Measurements from ENCODE around the gene TOMM20. TPM values are rescaled to one million over a fixed set of nuclear protein-coding genes. Genes with fewer than 3 reads are reported as not detected.

Gene TOMM20
- total RNA-seq, 1 experiment from 2014 or later = 184 TPM

GRCh38 chr1:235112297-235113182 lies 16.1 kb downstream of the TOMM20 start:
- ChIA-PET POLR2A (no interaction called here), CTCF (no interaction called here), RAD21 (ENCODE audit: low non-redundant PET in 1 of 2, low total read pairs in 2 of 2, uncharacterized antibody in 2 of 2, unreplicated experiment in 2 of 2) (interaction anchor here in 1 of 2 experiments (0.7 kb wide), 1 partner anchor 485 kb away, joined by 3 read pairs; no protein-coding TSS in a partner anchor)
- intact Hi-C loops (cut with micrococcal nuclease) = no loop called here
- H4K20me1 ChIP-seq (ENCODE audit: insufficient read depth) = peaks cover 27% of the 10 kb centered on the region; the same call in 1 of the 2 replicates
- ATAC-seq = no peak
- peaks cover 44 to 66% of the 10 kb centered on the region in 2 experiments for H3K36me3 ChIP-seq (ENCODE audit: control insufficient read depth in 1 of 2, insufficient read depth in 2 of 2, low read length in 2 of 2)
- H3K79me2 ChIP-seq (ENCODE audit: insufficient read depth, low read length) = peaks cover 73% of the 10 kb centered on the region
- no TSS peak for BruUV-seq (replicated peaks)
- no peak overlapping the region for H3K4me2 ChIP-seq (ENCODE audit: low read length)
- no peaks in the 10 kb centered on the region for H3K9me2 ChIP-seq (ENCODE audit: insufficient read depth)
- TF ChIP-seq FOSL1 (IDR thresholded peaks at IDR 0.05; ENCODE audit: low read depth) (no peak), POLR2A (IDR thresholded peaks at IDR 0.05; ENCODE audit: borderline replicate concordance, extremely low read depth, insufficient read depth, insufficient read length) (no peak), ELF1 (IDR thresholded peaks at IDR 0.05; ENCODE audit: borderline replicate concordance, low read depth) (no peak), POLR2AphosphoS5 (IDR thresholded peaks at IDR 0.05; ENCODE audit: low read depth, low read length) (no peak), YY1 (IDR thresholded peaks at IDR 0.05; ENCODE audit: extremely low read depth, insufficient replicate concordance, low read depth, low read length) (no peak), RAD21 (IDR thresholded peaks at IDR 0.05; ENCODE audit: low read depth) (no peak), EZH2 (IDR thresholded peaks at IDR 0.05) (no peak), MAX (IDR thresholded peaks at IDR 0.05) (no peak), JUND (IDR thresholded peaks at IDR 0.05) (no peak; the same call in 1 of the 2 replicates), CBX3 (IDR thresholded peaks at IDR 0.05; ENCODE audit: low read depth) (no peak), ATF3 (IDR thresholded peaks at IDR 0.05) (no peak), ZBTB33 (IDR thresholded peaks at IDR 0.05; ENCODE audit: extremely low read depth, insufficient replicate concordance, low read length) (no peak), ZNF274 (IDR thresholded peaks at IDR 0.05; ENCODE audit: low read depth, low read length) (no peak), ZFX (IDR thresholded peaks at IDR 0.05) (no peak), SP1 (IDR thresholded peaks at IDR 0.05; ENCODE audit: low read depth) (no peak), EGR1 (IDR thresholded peaks at IDR 0.05; ENCODE audit: low read depth) (no peak), TCF7L2 (IDR thresholded peaks at IDR 0.05; ENCODE audit: borderline replicate concordance, extremely low read depth, insufficient read depth, insufficient read length) (no peak), REST (IDR thresholded peaks at IDR 0.05; ENCODE audit: low read depth) (no peak)
- no peak overlapping the region for H3K27ac ChIP-seq (ENCODE audit: low read depth, low read length)
- H3K4me3 ChIP-seq (replicated peaks in 1 of 2; ENCODE audit: low read depth in 1 of 2, low read length in 2 of 2) = no peak overlapping the region
- H3K4me1 ChIP-seq (ENCODE audit: control insufficient read depth in 1 of 2, insufficient read depth in 2 of 2, low read length in 2 of 2) = no peaks in the 10 kb centered on the region
- DNase-seq (ENCODE audit: low read depth, low spot score) = no peak
- H2AFZ ChIP-seq (ENCODE audit: low read depth, low read length, poor library complexity, severe bottlenecking) = no peak overlapping the region
- H3K27me3 ChIP-seq (ENCODE audit: insufficient read depth, low read length) = no peaks in the 10 kb centered on the region
- H3K9me3 ChIP-seq (ENCODE audit: control insufficient read depth in 1 of 2, insufficient read depth in 1 of 2, low read depth in 1 of 2, low read length in 2 of 2) = no peaks in the 10 kb centered on the region
- no peak overlapping the region for H3K9ac ChIP-seq (ENCODE audit: low read length)
